CD4-positive, alpha-beta T cell treated with Interleukin-17A for 1 hour (primary cell): ENCODE measurements around the gene BCL2L2.
A peak's percentile ranks its signal among the peaks of the same experiment; 100 is the strongest.

Experiments used
- DNase-seq: peaks from one replicate; pipeline ENCODE4 v3.0.0-alpha.2; 2020

BCL2L2 gene

DNA sequence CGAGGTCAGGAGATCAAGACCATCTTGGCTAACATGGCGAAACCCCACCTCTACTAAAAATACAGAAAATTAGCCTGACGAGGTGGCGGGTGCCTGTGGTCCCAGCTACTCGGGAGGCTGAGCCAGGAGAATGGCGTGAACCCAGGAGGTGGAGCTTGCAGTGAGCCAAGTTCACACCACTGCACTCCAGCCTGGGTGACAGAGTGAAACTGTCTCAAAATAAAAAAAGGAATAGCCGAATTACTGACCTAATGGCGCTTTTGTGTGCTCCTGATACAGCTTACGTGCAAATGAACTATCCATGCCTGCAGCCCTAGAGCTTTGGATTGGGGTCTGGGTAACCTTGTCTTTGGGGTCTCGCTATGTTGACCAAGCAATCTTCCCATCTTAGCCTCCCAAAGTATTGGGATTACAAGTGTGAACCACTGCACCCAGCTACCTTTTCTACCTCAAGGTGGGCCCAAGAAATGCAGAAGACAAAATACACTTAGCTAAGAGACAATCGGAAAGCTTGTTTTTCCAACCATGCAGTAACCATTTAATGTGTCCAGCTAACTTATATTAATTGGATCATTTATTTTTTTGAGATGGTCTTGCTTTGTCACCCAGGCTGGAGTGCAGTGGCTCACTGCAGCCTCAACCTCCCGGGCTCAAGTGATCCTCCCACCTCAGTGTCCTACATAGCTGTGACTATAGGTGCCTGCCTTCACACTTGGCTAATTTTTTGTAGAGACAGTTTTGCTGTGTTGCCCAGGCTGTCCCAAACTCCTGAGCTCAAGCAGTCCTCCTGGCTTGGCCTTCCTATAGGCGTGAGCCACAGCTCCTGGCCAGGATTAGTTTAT lies 20.1 kb downstream of the BCL2L2 start:
- DNase-seq: no peak

DNA sequence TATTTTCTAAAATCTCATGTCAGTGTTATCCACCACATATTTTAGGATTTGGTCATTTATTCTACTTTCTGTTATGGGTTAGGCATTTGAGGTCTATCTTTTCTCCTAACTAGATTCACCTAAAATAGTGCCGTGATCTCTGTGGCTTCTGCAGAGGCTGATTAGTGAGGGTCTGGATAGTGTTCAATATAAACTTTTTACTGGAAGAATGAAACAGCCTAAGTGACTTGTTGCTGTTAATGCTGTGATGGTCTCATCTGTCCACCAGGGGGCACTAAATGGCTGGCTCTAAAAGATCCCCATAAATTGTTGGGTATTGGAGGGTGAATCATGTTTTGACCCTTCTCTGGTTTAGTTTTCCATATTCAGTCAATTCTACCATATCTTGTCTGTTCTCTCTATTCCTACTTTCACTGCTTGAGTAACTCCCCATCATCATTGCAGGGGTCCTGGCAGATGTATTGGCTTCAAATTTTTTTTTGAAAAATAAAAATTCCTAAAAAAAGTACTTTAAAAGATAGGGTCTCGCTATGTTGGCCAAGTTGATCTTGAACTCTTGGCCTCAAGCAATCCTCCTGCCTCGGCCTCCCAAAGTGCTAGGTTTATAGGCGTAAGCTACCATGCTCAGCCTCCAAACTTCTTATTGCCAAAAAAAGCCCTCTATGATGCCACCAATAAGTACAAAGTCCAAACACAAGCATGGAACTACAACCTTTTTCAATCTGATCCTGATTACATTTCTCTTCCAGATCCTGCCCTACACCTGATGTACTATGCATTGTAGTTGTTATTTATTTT lies 21.5 kb downstream of the BCL2L2 start:
- peak; percentile 79 for DNase-seq

DNA sequence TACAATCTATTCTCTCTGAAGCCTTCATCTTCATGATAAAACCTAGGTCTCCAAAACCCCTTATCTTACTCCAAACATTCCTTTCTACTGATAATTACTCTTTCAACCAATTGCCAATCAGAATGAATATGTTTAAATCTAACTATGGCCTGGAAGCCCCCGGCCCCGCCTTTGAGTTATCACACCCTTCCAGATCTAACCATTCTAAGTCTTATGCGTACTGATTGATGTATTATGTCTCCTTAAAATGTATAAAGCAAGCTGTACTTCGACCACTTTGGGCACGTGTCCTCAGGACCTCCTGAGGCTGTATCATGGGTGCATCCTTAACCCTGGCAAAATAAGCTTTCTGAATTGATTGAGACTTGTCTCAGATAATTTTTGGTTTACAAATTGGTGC lies 29.0 kb downstream of the BCL2L2 start:
- no peak for DNase-seq

GRCh38 chr14:23339506-23340268 lies 33.1 kb downstream of the BCL2L2 start:
- no peak for DNase-seq

GRCh38 chr14:23344481-23344880 lies 37.8 kb downstream of the BCL2L2 start:
- no peak for DNase-seq

- no peak for DNase-seq
Observed at GRCh38 chr14:23345987-23346692, 39.5 kb downstream of the BCL2L2 start.

GRCh38 chr14:23346693-23347405 lies 40.2 kb downstream of the BCL2L2 start:
- DNase-seq: no peak

DNA sequence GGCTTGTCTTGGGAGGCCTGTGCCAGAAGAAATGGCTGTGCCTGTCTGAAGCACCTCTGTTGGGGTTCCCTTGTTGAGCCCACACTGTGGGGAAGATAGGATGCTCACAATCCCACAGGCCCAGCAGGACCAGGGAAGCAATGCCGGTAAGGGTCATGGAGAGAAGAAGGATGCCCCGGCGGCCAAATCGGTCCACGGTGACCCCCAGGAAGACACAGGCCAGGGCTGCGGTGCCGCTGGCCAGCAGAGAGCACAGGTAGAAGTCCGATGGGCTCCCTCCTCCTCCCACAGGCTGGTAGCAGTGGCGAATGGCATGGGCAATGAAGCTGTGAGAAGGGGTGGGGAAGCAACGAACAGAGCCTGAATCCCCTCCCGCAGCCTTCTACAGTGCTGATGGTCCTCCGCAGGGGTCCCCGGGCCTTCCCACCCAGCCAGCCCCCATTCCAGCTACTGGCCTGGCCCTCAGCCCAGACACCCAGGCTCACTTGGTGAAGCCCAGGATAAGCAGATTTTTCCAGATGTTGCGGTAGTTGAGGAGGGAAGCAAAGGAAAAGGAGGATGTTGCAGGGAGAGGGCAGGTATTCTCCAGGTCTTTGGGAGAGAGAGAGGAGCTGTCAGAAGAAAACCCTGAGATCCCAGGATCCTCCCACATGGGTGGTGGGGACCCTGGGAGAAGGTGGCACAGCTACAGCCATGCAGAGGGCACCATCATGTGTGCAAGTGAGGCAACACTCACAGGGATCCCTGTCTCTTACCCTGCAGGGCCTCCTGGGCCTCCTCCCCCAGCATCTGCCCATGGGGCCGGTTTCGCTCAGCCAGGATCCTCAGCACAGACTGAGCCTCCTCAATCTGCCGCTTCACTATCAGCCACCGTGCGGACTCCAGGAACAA lies 41.0 kb downstream of the BCL2L2 start:
- no peak for DNase-seq

DNA sequence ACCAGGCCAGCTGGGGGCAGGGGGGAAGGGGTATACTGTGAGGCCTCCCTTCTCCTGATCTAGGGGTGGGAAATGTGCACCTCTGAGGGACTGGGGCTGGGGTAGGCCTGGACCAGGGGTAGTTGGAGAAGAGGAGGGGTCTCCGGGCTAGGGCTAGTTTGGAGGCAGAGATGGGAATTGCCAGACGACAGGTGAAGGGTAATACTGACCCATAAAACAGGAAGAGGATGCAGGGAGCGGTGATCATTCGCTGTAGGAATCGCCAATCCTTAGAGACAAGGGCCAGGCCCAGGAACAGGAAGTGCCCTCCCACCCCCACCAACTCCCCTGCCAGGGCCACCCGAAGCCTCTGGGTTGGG lies 41.6 kb downstream of the BCL2L2 start:
- no peak for DNase-seq

- no peak for DNase-seq
Observed at GRCh38 chr14:23349156-23349845, 42.7 kb downstream of the BCL2L2 start.

- DNase-seq: no peak
Observed at GRCh38 chr14:23351681-23352505, 45.3 kb downstream of the BCL2L2 start.

GRCh38 chr14:23352506-23353432 lies 46.1 kb downstream of the BCL2L2 start, which contains the start of gene SLC22A17:
TSS of gene SLC22A17 (minus strand) at chr14:23352887.
- peak; percentile 65 for DNase-seq

DNA sequence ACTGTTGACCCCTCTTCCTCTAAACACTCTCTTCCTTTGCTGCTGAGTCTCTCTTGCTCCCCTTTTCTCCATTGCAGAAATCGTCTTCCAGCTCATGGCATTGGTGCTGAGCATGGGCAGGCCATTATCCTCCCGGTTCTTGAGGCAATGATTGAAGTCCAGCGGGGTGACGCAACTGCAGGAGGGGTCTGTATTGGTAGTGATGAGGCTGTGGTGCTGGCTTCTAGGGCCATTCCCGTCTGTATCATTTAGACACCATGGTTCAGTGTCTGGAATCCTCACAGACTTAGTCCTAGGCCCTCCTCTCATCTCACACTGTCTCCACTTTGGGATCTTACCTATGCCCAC lies 46.8 kb downstream of the BCL2L2 start:
- DNase-seq: no peak

- DNase-seq: no peak
Observed at GRCh38 chr14:23354990-23355389, 48.4 kb downstream of the BCL2L2 start.

- DNase-seq: no peak
Observed at GRCh38 chr14:23355871-23356435, 49.3 kb downstream of the BCL2L2 start.

DNA sequence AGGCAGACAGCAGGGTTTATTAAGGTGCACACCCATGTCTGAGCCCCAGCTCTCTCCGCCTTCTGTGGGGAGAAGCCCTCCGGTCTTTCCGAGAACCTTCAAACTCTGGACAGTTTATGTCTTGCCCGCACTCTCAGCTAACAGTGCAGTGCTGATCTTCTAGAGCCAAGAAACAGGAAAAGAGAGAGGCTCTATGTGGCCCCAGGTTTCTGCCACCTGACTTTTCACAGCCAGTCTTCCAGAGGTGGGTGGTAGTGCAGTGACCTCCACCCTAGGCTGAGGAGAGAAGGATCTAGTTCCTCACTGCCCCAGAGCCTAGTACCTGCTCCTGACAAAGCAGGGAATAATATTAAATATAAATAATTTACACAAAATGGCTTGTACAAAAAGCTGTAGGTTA lies 50.0 kb downstream of the BCL2L2 start:
- DNase-seq: no peak

DNA sequence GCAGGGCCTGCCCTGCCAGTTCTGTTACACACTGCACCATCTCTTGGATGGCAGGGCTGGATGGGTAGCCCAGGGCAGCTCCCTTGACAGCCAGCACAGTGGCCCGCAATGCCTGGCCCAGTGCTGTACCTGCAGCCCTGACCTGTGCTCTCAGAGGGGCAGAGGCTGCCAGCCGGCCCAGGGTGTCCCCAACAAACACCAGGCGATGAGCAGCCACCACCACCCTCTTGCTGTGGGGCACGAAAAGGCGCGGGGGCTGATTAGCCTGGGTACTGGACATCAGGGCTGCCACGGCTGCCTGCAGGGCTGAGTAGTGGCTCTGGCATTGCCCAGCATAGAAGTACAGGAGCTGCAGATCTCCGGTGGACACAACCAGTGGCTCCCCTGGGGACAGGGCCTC lies 50.6 kb downstream of the BCL2L2 start:
- DNase-seq: no peak

DNA sequence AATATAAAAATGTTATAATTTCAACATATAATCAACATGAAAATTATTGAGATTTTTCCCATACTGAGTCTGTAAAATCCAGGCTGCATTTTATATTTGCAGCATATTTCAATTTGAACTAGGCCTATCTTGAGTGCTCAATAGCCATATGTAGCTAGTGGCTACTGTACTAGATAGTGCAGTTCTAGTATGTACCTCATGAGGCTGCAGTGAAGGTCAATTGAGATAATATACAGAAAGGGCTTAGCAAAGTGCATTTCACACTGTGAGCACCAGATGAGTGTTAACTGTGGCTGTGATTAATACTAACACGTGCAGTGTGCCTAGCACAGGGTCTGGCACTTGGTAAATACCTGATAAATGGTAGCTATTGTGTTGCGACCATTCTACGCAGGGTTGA lies 51.4 kb downstream of the BCL2L2 start:
- DNase-seq: no peak
